Stimulated activated CD4-positive, alpha-beta T cell treated with anti-CD3 and anti-CD28 coated beads, Interleukin-2, amount 100 ng/mL, for 4 hours (primary cell): ENCODE data around the gene WDR7.

Experiments
- DNase-seq: peaks from one replicate; pipeline ENCODE4 v3.0.0-alpha.2; 2020; ENCODE audit warnings: low read depth

WDR7 gene

DNA sequence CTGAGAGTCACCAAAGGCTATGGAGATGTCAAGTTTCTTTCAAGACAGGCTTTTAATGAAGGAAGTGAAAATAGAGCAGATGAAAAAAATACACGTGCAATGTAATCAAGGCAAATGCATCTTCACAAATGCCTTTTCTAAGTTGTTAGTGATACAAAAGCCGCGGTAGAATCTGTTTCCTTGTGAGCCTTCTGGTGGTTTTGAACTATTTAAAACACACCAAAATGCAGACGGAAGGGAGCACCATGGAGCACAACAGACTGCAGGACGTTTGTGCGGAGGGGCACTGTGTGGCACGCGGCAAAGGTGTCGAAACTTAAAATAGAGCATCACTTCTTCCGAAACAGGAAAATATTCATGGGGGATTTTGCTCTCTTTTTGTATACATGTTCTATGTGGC is 430.7 kb downstream of the WDR7 start:
- DNase-seq, result no peak

DNA sequence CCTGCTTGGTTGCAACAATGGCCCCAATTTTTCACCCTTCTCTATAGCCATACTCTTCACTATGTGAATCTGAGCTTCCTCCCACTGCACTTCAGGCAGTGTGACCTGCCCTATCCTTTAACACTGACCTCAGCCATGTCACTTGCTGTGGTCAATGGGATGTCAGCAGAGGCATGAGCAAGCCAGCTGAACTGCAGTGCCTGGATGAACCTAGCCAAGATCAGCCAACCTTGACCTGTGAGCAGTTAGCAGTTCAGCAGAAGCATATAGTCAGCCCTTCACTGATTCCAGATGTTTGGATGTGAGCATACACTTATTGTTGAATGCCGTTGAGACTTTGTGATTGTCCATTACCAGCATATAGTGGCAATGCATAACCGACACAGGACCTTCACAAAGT is 432.3 kb downstream of the WDR7 start:
- DNase-seq, result no peak

DNA sequence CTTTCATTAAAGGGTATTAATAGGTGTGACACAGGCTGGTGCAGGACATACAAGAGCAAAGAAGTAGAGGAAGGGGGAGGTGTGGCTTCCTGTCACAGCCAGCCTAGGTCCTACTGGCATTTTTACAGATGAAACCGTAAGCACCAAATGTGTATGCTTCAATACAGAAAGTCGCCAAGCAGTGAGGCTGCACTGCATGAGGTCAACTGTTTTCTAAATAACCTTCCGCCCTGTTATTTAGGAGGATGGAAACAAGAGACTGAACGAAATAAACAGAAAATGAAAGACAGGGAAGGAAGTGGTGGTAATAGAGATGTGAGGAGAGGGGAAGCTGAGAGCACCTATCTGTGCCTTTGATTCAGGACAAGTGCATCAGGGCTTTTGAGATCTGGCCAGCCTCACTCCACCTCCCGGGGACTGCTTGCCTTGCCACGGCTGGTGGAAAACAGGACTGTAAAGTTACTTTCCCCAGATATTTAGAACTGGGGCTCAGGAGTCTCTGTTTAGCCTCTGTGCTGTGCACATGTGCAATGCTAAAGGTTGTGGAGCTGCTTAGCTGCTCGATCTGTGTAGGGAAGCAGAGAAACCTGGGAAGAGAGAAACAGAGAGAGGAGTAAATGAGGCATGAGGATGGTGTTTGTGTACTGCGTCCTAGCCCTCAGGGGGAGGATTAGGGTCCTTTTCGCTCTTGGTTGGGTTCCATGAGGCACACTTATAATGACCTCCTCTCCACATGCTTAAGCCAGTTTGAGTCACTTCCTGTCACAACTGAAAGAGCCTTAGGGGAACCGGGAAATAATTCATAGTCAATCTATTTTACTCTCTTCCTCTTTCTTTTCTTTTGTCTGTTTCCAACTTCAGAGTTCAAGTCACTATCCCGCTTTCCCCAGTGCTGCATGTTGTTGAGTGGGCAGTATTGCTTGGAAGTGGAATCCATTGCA is 433.4 kb downstream of the WDR7 start:
- no peak for DNase-seq

DNA sequence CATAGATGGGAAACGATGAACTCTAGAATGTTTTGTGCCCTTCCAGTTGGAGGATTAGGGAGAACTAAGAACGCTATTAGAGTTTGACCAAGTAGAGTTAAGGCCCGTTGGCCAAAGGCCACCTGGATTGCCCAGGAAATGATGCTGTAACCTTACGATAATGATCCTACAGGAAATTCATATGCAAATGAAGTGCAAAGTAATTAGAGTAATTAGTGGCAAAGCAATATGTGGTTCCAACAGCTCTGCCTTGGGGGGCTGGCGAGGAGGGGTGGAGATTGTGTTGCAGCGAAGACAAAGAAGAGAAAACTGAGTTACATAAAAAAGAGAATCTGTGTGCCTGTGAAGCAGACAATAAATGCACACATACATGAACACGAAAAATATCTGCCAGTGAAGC is 434.2 kb downstream of the WDR7 start:
- no peak for DNase-seq

DNA sequence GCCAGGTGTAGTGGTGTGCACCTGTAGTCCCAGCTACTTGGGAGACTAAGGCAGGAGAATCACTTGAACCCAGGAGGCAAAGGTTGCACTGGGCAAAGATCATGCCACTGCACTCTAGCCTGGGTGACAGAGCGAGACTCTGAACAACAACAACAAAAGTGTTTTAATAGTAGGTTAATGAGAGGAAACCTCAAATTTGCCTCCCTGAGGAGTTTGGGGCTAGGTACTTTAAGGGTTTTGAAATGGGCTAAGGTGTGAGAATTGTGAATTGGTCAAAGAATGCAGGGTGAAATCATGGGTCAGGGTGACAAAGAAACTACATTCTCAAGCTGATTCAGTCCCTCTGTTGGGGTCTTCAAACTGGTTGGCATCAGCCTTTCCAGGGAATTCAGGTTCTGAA is 435.0 kb downstream of the WDR7 start:
- DNase-seq, result no peak
